ENCODE data around the gene RND3.

Gene RND3, protein sequence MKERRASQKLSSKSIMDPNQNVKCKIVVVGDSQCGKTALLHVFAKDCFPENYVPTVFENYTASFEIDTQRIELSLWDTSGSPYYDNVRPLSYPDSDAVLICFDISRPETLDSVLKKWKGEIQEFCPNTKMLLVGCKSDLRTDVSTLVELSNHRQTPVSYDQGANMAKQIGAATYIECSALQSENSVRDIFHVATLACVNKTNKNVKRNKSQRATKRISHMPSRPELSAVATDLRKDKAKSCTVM

DNA sequence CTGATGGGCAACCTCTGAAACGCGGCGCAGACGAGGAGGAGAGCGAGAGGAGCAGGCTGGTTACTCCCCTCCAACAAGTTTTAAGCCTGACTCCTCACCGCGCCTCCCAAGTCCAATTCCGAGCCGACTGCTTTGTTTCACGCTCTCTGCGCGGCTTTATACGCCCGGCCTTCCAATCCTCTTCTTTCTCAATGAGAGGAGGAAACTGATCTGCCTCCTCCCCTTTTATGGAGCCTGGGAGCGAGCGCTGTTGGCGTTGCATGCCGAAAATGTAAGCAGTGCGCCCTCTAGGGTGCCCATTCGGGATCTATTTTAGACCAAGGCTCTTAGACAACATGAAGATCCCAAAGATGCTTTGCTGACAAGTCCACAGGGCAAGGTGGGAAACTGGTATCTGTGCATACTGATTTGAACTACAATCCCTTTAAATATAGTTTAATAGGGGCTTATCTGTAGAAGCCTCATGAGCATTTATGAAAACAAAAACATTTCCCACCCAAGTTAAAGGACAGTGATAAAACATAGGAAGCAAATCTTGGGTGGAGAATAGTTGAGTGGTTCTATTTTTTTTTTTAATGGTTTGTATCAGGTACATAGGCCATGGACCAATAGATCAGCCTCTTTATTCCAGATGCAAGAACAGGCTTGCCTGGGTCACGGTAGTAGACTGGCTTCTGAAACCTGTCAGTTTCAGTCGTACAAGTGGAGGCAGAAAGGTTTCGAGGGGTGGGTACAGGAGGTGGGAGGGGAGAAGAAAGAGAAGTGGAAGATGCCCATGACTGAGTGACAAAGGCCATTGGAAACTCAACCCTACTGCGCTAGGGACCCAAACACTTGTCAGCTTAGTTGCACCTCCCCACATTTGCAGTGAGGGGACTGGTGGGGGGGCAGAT lies at the start of gene RND3:
Gene RND3 (minus strand): TSS at position 131 of the 893 bp plus-strand sequence. CDS start 250 bp downstream, outside the sequence.
- Histone ChIP-seq H3K27ac (ENCODE audit: low read depth, low read length) (peak within 1 kb of the TSS; percentile 93), H3K36me3 (ENCODE audit: control insufficient read depth in 5 of 5, insufficient read depth in 5 of 5, low read length in 5 of 5) (no peaks in the 10 kb centered on the region), H3K27me3 (ENCODE audit: control insufficient read depth in 5 of 5, insufficient read depth in 4 of 5, low read length in 5 of 5) (no peaks in the 10 kb centered on the region), H3K9me3 (ENCODE audit: control insufficient read depth in 5 of 5, low read length in 5 of 5) (no peaks in the 10 kb centered on the region), H3K4me3 (ENCODE audit: low read depth in 1 of 5, low read length in 5 of 5) (peak within 1 kb of the TSS; percentile 85 to 98 (median 96)), H3K9ac (ENCODE audit: low read length in 5 of 5) (peak within 1 kb of the TSS; percentile 83 to 95 (median 92)), H3K4me1 (ENCODE audit: control insufficient read depth in 5 of 5, insufficient read depth in 5 of 5, low read length in 5 of 5) (peaks cover 4 to 28% (median 24%) of the 10 kb centered on the region in 5 donors)

DNA sequence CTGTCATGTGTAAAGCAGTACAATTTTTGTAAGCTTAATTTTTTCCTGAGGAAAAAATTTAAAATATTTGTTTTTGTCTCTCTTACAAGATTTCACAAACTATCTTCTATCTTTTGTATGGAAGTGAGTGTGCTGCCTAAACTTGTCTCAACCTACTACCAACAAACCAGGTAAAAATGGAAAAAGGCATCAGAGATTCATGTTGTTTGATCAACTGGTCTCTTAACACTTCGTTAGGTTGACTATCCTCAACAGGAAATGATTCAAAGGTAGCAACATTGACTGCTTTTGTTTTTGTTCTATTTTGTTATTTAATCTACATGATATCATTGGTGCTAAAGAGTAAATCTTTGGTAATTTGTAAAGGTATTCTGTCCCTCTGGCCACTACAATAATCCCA lies 47.7 kb upstream of the RND3 start:
- no peaks in the 10 kb centered on the region for H3K9me3 ChIP-seq (ENCODE audit: control insufficient read depth in 5 of 5, low read length in 5 of 5)
- no peak overlapping the region for H3K4me3 ChIP-seq (ENCODE audit: low read depth in 1 of 5, low read length in 5 of 5)
- H3K9ac ChIP-seq (ENCODE audit: low read length in 5 of 5): no peak overlapping the region
- peaks cover 0 to 5% (median 0%) of the 10 kb centered on the region in 5 donors for H3K4me1 ChIP-seq (ENCODE audit: control insufficient read depth in 5 of 5, insufficient read depth in 5 of 5, low read length in 5 of 5)
- H3K27ac ChIP-seq (ENCODE audit: low read depth, low read length): no peak overlapping the region
- no peaks in the 10 kb centered on the region for H3K36me3 ChIP-seq (ENCODE audit: control insufficient read depth in 5 of 5, insufficient read depth in 5 of 5, low read length in 5 of 5)
- no peaks in the 10 kb centered on the region for H3K27me3 ChIP-seq (ENCODE audit: control insufficient read depth in 5 of 5, insufficient read depth in 4 of 5, low read length in 5 of 5)

DNA sequence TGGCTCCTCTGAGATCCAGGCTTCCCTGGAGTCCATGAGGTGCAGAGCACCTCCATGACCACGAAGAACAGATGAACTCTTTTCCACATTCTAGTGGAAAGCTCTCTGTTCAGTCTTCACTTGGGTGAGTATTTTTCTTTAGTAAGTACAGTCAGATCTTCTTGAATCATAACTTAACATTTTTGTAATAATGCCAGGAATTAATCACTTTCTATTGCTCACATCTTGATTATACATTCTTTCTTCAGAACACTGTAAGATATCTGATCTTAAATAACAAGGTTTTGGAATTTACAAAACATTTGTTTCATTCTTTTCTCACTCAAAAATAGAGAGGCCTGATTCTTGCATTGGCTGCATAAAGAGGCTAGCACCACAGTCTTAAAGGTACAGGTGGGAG lies 45.4 kb upstream of the RND3 start:
- Histone ChIP-seq H3K9ac (ENCODE audit: low read length in 5 of 5) (no peak overlapping the region), H3K4me1 (ENCODE audit: control insufficient read depth in 5 of 5, insufficient read depth in 5 of 5, low read length in 5 of 5) (no peaks in the 10 kb centered on the region), H3K9me3 (ENCODE audit: control insufficient read depth in 5 of 5, low read length in 5 of 5) (no peaks in the 10 kb centered on the region), H3K36me3 (ENCODE audit: control insufficient read depth in 5 of 5, insufficient read depth in 5 of 5, low read length in 5 of 5) (no peaks in the 10 kb centered on the region), H3K27ac (ENCODE audit: low read depth, low read length) (no peak overlapping the region), H3K4me3 (ENCODE audit: low read depth in 1 of 5, low read length in 5 of 5) (no peak overlapping the region), H3K27me3 (ENCODE audit: control insufficient read depth in 5 of 5, insufficient read depth in 4 of 5, low read length in 5 of 5) (no peaks in the 10 kb centered on the region)

DNA sequence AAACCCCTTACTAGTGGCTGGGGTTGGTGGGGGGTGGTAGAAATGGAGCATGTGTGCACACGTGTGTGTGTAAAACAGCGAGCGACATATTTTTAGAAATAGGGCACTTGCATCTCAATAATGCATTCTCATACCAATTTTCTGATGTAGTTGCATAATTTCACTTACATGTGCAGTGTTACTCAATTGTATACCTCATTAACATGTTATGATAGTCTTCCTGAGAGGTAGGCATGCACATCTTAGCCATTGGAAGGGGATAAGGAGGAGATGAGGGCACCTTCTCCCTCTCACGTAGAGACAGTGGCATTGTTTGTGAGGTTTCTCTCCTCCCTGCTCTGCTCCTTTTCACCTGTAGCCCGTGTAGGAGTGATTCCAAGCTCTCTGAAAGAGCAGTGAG lies 44.6 kb upstream of the RND3 start:
- Histone ChIP-seq H3K27ac (ENCODE audit: low read depth, low read length) (no peak overlapping the region), H3K27me3 (ENCODE audit: control insufficient read depth in 5 of 5, insufficient read depth in 4 of 5, low read length in 5 of 5) (no peaks in the 10 kb centered on the region), H3K9me3 (ENCODE audit: control insufficient read depth in 5 of 5, low read length in 5 of 5) (no peaks in the 10 kb centered on the region), H3K9ac (ENCODE audit: low read length in 5 of 5) (no peak overlapping the region), H3K4me3 (ENCODE audit: low read depth in 1 of 5, low read length in 5 of 5) (no peak overlapping the region), H3K4me1 (ENCODE audit: control insufficient read depth in 5 of 5, insufficient read depth in 5 of 5, low read length in 5 of 5) (no peaks in the 10 kb centered on the region), H3K36me3 (ENCODE audit: control insufficient read depth in 5 of 5, insufficient read depth in 5 of 5, low read length in 5 of 5) (no peaks in the 10 kb centered on the region)

DNA sequence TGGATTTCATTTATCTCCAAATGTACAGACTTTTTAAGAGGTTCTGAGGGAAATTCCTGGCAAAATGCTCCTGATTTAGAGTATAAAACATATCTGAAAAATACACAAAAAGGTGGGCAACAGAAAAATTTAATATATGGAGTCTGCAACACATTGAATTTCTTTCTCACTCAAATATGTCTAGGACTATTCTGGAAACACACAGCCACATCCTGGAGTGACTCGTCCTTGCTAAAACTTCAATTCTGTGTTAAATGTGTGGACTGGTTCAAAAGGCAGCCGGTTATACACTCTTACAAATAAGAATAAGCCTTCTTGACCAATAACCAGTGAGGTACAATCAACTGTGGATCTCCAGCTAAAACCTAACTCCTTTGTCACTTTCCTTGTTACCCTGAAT lies 44.1 kb upstream of the RND3 start:
- no peak overlapping the region for H3K9ac ChIP-seq (ENCODE audit: low read length in 5 of 5)
- no peaks in the 10 kb centered on the region for H3K4me1 ChIP-seq (ENCODE audit: control insufficient read depth in 5 of 5, insufficient read depth in 5 of 5, low read length in 5 of 5)
- no peaks in the 10 kb centered on the region for H3K9me3 ChIP-seq (ENCODE audit: control insufficient read depth in 5 of 5, low read length in 5 of 5)
- H3K4me3 ChIP-seq (ENCODE audit: low read depth in 1 of 5, low read length in 5 of 5): no peak overlapping the region
- no peaks in the 10 kb centered on the region for H3K36me3 ChIP-seq (ENCODE audit: control insufficient read depth in 5 of 5, insufficient read depth in 5 of 5, low read length in 5 of 5)
- no peak overlapping the region for H3K27ac ChIP-seq (ENCODE audit: low read depth, low read length)
- H3K27me3 ChIP-seq (ENCODE audit: control insufficient read depth in 5 of 5, insufficient read depth in 4 of 5, low read length in 5 of 5): no peaks in the 10 kb centered on the region

DNA sequence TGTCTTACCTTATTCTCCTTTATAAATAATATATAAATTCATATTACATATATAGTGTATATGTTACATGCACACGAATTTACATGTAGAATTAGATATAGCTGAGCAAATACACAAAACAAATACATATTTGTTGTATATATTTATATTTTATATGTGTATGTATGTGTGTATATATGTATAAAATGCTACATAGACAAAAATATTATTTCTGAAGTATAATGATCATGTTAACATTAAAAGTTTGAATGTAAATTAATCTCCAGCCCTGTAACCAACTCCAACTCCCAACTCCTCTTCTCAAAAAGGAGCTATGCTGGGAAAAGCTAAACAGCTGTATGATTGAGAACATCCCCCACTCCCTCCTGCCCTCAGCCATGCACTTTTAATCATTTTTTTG lies 42.7 kb upstream of the RND3 start:
- Histone ChIP-seq H3K27ac (ENCODE audit: low read depth, low read length) (no peak overlapping the region), H3K9me3 (ENCODE audit: control insufficient read depth in 5 of 5, low read length in 5 of 5) (no peaks in the 10 kb centered on the region), H3K4me1 (ENCODE audit: control insufficient read depth in 5 of 5, insufficient read depth in 5 of 5, low read length in 5 of 5) (no peaks in the 10 kb centered on the region), H3K4me3 (ENCODE audit: low read depth in 1 of 5, low read length in 5 of 5) (no peak overlapping the region), H3K27me3 (ENCODE audit: control insufficient read depth in 5 of 5, insufficient read depth in 4 of 5, low read length in 5 of 5) (no peaks in the 10 kb centered on the region), H3K9ac (ENCODE audit: low read length in 5 of 5) (no peak overlapping the region), H3K36me3 (ENCODE audit: control insufficient read depth in 5 of 5, insufficient read depth in 5 of 5, low read length in 5 of 5) (no peaks in the 10 kb centered on the region)

DNA sequence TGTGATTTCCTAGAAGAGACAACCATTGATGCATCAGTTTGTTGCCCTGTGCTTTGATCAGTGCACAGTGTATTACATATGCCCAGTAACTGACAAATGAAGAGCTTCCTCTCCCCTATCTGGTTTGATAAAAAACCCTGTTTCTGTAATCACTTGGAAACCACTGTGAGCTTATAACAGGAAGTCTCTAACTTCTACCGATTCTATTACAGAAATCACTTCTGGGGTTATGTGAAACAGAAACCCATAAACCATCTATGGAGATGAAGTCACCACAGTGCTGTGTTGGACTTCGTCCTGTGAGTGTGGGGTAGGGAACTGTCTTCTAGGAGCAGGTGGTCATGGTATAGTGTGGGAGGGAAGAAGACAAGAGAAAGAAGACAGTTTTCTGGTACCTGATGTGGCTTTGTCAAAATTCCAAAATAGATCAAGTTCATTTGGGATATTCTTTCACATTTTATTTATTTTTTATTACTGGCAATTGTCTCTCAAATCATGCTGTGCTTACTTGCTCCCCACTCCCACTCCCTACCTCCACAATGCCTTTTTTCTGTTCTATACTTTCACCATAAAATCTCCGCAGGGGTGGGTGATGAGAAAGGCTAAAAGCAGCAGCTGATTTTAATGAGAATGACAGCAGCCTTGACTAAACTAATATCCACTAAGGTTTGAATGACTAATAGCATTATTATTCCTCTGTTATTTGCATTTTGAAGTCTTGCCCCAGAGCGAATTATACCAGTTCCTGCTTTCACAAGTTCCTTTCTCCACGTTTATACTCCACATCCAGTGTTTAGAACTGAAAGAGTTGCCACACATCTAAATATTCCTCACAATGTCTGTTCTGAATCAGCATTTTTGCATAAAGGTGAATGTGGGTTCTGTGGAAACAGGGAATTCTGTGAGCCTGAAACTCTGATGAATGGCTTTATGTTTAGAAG lies 41.7 kb upstream of the RND3 start:
- H3K27me3 ChIP-seq (ENCODE audit: control insufficient read depth in 5 of 5, insufficient read depth in 4 of 5, low read length in 5 of 5): no peaks in the 10 kb centered on the region
- no peak overlapping the region for H3K9ac ChIP-seq (ENCODE audit: low read length in 5 of 5)
- H3K27ac ChIP-seq (ENCODE audit: low read depth, low read length): no peak overlapping the region

DNA sequence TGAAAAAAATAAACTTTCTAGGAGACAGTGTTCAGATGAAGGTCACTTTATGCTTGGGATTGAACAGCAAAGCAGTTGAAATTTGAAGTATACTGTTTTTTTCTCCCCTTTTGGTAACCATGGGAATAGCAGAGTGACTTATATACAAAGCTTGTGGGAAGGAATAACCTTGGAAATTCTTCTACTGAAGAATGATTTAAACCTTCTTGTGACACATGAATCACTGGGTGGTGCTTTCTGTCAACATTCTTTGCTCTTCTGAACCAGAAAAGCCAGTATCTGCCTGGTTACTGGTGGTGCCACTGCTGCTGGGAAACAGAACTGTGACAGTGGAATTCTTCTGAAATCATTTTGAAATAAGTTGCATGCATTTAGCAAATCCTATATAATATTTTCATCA lies 39.4 kb upstream of the RND3 start:
- Histone ChIP-seq H3K9me3 (ENCODE audit: control insufficient read depth in 5 of 5, low read length in 5 of 5) (no peaks in the 10 kb centered on the region), H3K36me3 (ENCODE audit: control insufficient read depth in 5 of 5, insufficient read depth in 5 of 5, low read length in 5 of 5) (no peaks in the 10 kb centered on the region), H3K27me3 (ENCODE audit: control insufficient read depth in 5 of 5, insufficient read depth in 4 of 5, low read length in 5 of 5) (no peaks in the 10 kb centered on the region), H3K4me1 (ENCODE audit: control insufficient read depth in 5 of 5, insufficient read depth in 5 of 5, low read length in 5 of 5) (no peaks in the 10 kb centered on the region), H3K4me3 (ENCODE audit: low read depth in 1 of 5, low read length in 5 of 5) (no peak overlapping the region), H3K27ac (ENCODE audit: low read depth, low read length) (no peak overlapping the region), H3K9ac (ENCODE audit: low read length in 5 of 5) (no peak overlapping the region)

More for the DNA sequence above, 41.7 kb upstream of the RND3 start:
- H3K4me1 ChIP-seq (ENCODE audit: control insufficient read depth in 5 of 5, insufficient read depth in 5 of 5, low read length in 5 of 5): no peaks in the 10 kb centered on the region
- H3K36me3 ChIP-seq (ENCODE audit: control insufficient read depth in 5 of 5, insufficient read depth in 5 of 5, low read length in 5 of 5): no peaks in the 10 kb centered on the region
- no peaks in the 10 kb centered on the region for H3K9me3 ChIP-seq (ENCODE audit: control insufficient read depth in 5 of 5, low read length in 5 of 5)
- no peak overlapping the region for H3K4me3 ChIP-seq (ENCODE audit: low read depth in 1 of 5, low read length in 5 of 5)

DNA sequence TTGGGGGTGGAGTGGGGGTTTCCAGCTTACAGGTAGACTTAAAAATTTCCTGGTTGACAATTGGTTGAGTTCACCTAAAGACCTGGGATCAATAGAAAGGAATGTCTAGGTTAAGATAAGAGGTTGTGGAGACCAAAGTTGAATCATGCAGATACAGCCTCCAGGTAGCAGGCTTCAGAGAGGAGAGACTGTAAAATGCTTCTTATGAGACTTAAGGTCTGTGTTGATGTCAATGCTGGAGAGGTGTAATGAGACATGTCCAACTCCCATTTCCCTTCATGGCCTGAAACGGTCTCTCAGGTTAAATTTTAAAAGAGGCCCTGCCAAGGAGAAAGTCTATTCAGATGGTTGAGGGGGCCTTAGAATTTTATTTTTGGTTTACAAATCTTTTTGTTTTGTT lies 38.5 kb upstream of the RND3 start:
- no peaks in the 10 kb centered on the region for H3K27me3 ChIP-seq (ENCODE audit: control insufficient read depth in 5 of 5, insufficient read depth in 4 of 5, low read length in 5 of 5)
- no peak overlapping the region for H3K4me3 ChIP-seq (ENCODE audit: low read depth in 1 of 5, low read length in 5 of 5)
- H3K9ac ChIP-seq (ENCODE audit: low read length in 5 of 5): no peak overlapping the region
- H3K4me1 ChIP-seq (ENCODE audit: control insufficient read depth in 5 of 5, insufficient read depth in 5 of 5, low read length in 5 of 5): peaks cover 0 to 1% (median 0%) of the 10 kb centered on the region in 5 donors
- no peaks in the 10 kb centered on the region for H3K9me3 ChIP-seq (ENCODE audit: control insufficient read depth in 5 of 5, low read length in 5 of 5)
- H3K27ac ChIP-seq (ENCODE audit: low read depth, low read length): no peak overlapping the region
- H3K36me3 ChIP-seq (ENCODE audit: control insufficient read depth in 5 of 5, insufficient read depth in 5 of 5, low read length in 5 of 5): no peaks in the 10 kb centered on the region

Data from subcutaneous abdominal adipose tissue (tissue), 5 donors.